Trophoblast cell (in vitro differentiated cells and primary cell): Measurements from ENCODE around the gene PSMD5.

ENCODE experiments used
- DNase-seq, 2 donors: peaks; one replicate each; pipeline ENCODE4 v3.0.0-alpha.2; 2016
- H2AFZ ChIP-seq: 2 replicates; pipeline ENCODE4 v1.6.1; 2013; ENCODE audit warnings: low read length, moderate library complexity, mild to moderate bottlenecking; ENCODE audit not compliant: insufficient read depth, poor library complexity
- H2AK5ac ChIP-seq: 2 replicates; pipeline ENCODE4 v1.6.1; 2013; ENCODE audit warnings: mild to moderate bottlenecking, low read length
- H2BK120ac ChIP-seq: 2 replicates; pipeline ENCODE4 v1.6.1; 2013; ENCODE audit warnings: low read length, mild to moderate bottlenecking, moderate library complexity; ENCODE audit not compliant: insufficient read depth, poor library complexity
- H2BK12ac ChIP-seq: 2 replicates; pipeline ENCODE4 v1.6.1; 2013; ENCODE audit warnings: mild to moderate bottlenecking, low read length, moderate library complexity
- H2BK5ac ChIP-seq: 2 replicates; pipeline ENCODE4 v1.6.1; 2013; ENCODE audit warnings: low read length, low read depth, moderate library complexity, mild to moderate bottlenecking; ENCODE audit not compliant: poor library complexity
- H3K14ac ChIP-seq: 2 replicates; pipeline ENCODE4 v1.6.1; 2013; ENCODE audit warnings: mild to moderate bottlenecking, low read length
- H3K18ac ChIP-seq: 2 replicates; pipeline ENCODE4 v1.6.1; 2013; ENCODE audit warnings: mild to moderate bottlenecking, low read length
- H3K23ac ChIP-seq: 2 replicates; pipeline ENCODE4 v1.6.1; 2013; ENCODE audit warnings: low read length
- H3K27ac ChIP-seq: 2 replicates; pipeline ENCODE4 v1.5.1; 2013; ENCODE audit warnings: low read depth, mild to moderate bottlenecking, inconsistent platforms, low read length, moderate library complexity
- H3K27me3 ChIP-seq: 2 replicates; pipeline ENCODE4 v1.6.1; 2013; ENCODE audit warnings: inconsistent platforms, mild to moderate bottlenecking, low read length, moderate library complexity; ENCODE audit not compliant: insufficient read depth
- H3K36me3 ChIP-seq, 2 experiments: 1 replicate in 1 of 2; 2 replicates in 1 of 2; pipeline ENCODE4 v1.6.1; 2013; ENCODE audit warnings: low read length in 2 of 2, mild to moderate bottlenecking in 2 of 2, moderate library complexity in 1 of 2; ENCODE audit not compliant: insufficient read depth in 2 of 2, control insufficient read depth in 1 of 2
- H3K4ac ChIP-seq: 2 replicates; pipeline ENCODE4 v1.6.1; 2013; ENCODE audit warnings: low read depth, mild to moderate bottlenecking, low read length, moderate library complexity
- H3K4me1 ChIP-seq, 2 experiments: 1 replicate in 1 of 2; 2 replicates in 1 of 2; pipeline ENCODE4 v1.6.1; 2013; ENCODE audit warnings: low read length in 2 of 2, mild to moderate bottlenecking in 2 of 2, moderate library complexity in 1 of 2; ENCODE audit not compliant: insufficient read depth in 2 of 2, control insufficient read depth in 1 of 2
- H3K4me2 ChIP-seq: 2 replicates; pipeline ENCODE4 v1.6.1; 2013; ENCODE audit warnings: inconsistent platforms, mild to moderate bottlenecking, low read length, moderate library complexity
- H3K4me3 ChIP-seq: 2 replicates; pipeline ENCODE4 v1.5.1; 2013; ENCODE audit warnings: mild to moderate bottlenecking, low read depth, low read length, inconsistent platforms
- H3K79me1 ChIP-seq: one replicate; pipeline ENCODE4 v1.6.1; 2013; ENCODE audit warnings: low read length
- H3K79me2 ChIP-seq: 2 replicates; pipeline ENCODE4 v1.6.1; 2013; ENCODE audit warnings: low read length, mild to moderate bottlenecking; ENCODE audit not compliant: control insufficient read depth, insufficient read depth, poor library complexity
- H3K9ac ChIP-seq: 2 replicates; pipeline ENCODE4 v1.6.1; 2013; ENCODE audit warnings: mild to moderate bottlenecking, low read length
- H3K9me3 ChIP-seq: 2 replicates; pipeline ENCODE4 v1.6.1; 2013; ENCODE audit warnings: low read depth, mild to moderate bottlenecking, control low read depth, inconsistent platforms, low read length; ENCODE audit not compliant: insufficient read depth
- H4K12ac ChIP-seq: 2 replicates; pipeline ENCODE4 v1.6.1; 2013; ENCODE audit warnings: low read depth, mild to moderate bottlenecking, low read length, moderate library complexity
- H4K8ac ChIP-seq: 2 replicates; pipeline ENCODE4 v1.6.1; 2013; ENCODE audit warnings: low read depth, mild to moderate bottlenecking, low read length, moderate library complexity
- H4K91ac ChIP-seq: one replicate; pipeline ENCODE4 v1.6.1; 2013; ENCODE audit warnings: low read depth, mild to moderate bottlenecking, low read length, moderate library complexity
- WGBS: extraction: QIAGEN DNeasy Blood & Tissue Kit; methylation state at CpG from one replicate; pipeline ENCODE4 v1.1.7; 2013; ENCODE audit warnings: missing lambda C conversion rate; ENCODE audit not compliant: insufficient read length, insufficient coverage; ENCODE audit errors: extremely low coverage; 5-methylcytosine and 5-hydroxymethylcytosine counted together

The PSMD5 gene

DNA sequence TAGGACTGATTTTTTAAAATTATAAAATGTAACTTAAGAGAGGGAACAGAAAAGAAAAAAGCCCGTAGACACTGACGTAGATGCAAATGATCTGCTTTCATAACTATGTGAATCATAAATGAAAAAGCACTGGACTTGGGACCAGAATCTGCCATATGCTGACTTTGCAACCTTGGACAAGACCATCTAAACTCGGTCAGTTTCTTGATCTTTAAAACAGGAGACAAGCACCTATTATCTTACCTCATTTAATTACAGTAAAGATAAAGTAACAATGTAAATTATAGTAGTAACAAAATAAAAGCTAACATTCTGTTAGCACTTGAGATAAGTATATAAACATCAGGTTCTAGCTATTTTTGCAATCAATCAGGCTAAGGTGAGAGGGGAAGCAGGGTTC, 69.5 kb downstream of the PSMD5 start:
- no peak overlapping the region for H3K14ac ChIP-seq
- no peak overlapping the region for H3K27ac ChIP-seq
- no peak overlapping the region for H4K91ac ChIP-seq
- no peaks in the 10 kb centered on the region for H3K79me1 ChIP-seq
- H3K9ac ChIP-seq = no peak overlapping the region
- H3K18ac ChIP-seq = no peak overlapping the region
- no peak overlapping the region for H4K12ac ChIP-seq
- H3K23ac ChIP-seq = no peak overlapping the region
- no peaks in the 10 kb centered on the region for H3K4me1 ChIP-seq
- H3K9me3 ChIP-seq = no peaks in the 10 kb centered on the region
- no peak overlapping the region for H2BK5ac ChIP-seq
- no CpG with 5 or more reads among the region's 3 CpGs for WGBS
- no peak overlapping the region for H2AFZ ChIP-seq
- H2BK120ac ChIP-seq = no peak overlapping the region
- H3K4me3 ChIP-seq = no peak overlapping the region
- H3K36me3 ChIP-seq = peaks cover 7 to 23% of the 10 kb centered on the region in 2 experiments
- no peak for DNase-seq
- H2BK12ac ChIP-seq = no peak overlapping the region
- H2AK5ac ChIP-seq = no peak overlapping the region
- no peak overlapping the region for H4K8ac ChIP-seq
- H3K4me2 ChIP-seq = no peak overlapping the region
- H3K79me2 ChIP-seq = no peaks in the 10 kb centered on the region
- H3K27me3 ChIP-seq = no peaks in the 10 kb centered on the region
- no peak overlapping the region for H3K4ac ChIP-seq

DNA sequence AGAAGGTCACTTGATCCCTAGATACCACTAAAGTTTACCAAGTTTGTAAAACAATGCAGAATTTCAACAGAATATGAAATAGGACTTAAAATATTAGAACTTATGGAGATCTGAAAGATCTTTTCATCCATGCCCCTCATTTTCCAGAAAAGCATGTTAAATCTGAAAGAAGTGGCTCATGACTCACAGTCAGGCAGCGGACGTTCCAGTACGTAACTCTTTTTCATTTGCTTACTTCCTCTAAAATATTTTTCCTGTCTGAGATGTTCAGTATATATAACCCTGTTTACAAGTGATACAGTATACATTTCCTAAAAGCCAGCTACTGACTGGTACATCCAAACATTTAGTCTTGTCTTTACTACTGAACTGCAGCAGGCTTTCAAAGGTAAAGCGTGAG, 71.8 kb downstream of the PSMD5 start:
- Histone ChIP-seq H4K91ac (no peak overlapping the region), H3K79me2 (no peaks in the 10 kb centered on the region), H3K4me2 (no peak overlapping the region), H3K9ac (no peak overlapping the region), H2BK5ac (no peak overlapping the region), H3K4me1 (no peaks in the 10 kb centered on the region), H3K18ac (no peak overlapping the region), H2BK12ac (no peak overlapping the region), H4K12ac (no peak overlapping the region), H4K8ac (no peak overlapping the region), H3K27me3 (no peaks in the 10 kb centered on the region), H2BK120ac (no peak overlapping the region), H3K4me3 (no peak overlapping the region), H3K27ac (no peak overlapping the region), H3K23ac (no peak overlapping the region), H3K14ac (no peak overlapping the region), H2AFZ (no peak overlapping the region), H3K79me1 (no peaks in the 10 kb centered on the region), H3K9me3 (no peaks in the 10 kb centered on the region), H3K36me3 (peaks cover 5 to 20% of the 10 kb centered on the region in 2 experiments), H3K4ac (no peak overlapping the region), H2AK5ac (no peak overlapping the region)
- DNase-seq = no peak
- no CpG with 5 or more reads among the region's 4 CpGs for WGBS

DNA sequence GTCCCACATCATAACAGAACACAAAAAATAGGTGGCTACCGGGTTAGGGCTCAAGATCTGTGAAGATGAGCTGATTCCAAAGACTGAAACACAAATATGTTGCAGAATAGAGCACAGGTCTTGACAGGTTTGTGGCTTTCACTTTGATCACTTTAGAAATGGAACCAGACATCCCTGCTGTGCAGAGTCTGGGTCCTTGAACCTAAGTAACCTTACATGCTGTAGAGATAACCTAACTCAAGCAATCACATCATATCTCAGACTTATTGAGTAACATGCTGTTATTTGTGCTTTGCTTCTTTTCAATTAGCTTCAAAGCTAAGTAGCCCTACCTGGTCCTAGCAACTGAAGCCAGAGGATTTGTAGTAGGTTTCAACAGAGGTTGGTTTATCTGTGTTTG, 73.8 kb downstream of the PSMD5 start:
- H3K79me1 ChIP-seq = no peaks in the 10 kb centered on the region
- no CpG with 5 or more reads among the region's 1 CpG for WGBS
- H3K36me3 ChIP-seq = peaks cover 6 to 18% of the 10 kb centered on the region in 2 experiments

DNA sequence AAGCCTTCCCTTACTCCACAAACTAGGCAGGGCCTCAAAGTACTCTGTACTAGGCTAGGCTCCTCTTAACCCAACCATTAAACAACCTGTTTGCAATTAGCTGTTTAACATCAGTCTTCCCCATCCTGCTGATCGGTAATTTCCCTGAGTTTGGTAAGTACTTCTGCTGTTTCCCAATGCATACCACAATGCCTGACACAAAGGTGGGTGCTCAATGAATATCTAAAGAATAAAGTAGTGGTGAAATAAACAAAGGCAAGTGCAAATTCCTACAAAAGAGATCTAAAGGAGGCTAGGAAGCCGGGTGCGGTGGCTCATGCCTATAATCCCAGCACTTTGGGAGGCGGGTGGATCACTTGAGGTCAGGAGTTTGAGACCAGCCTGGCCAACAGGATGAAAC, 74.5 kb downstream of the PSMD5 start:
- no peak overlapping the region for H3K9ac ChIP-seq
- no peaks in the 10 kb centered on the region for H3K27me3 ChIP-seq
- H3K79me1 ChIP-seq = no peaks in the 10 kb centered on the region
- no peak overlapping the region for H4K12ac ChIP-seq
- peaks cover 6 to 14% of the 10 kb centered on the region in 2 experiments for H3K36me3 ChIP-seq
- no peak for DNase-seq
- no peaks in the 10 kb centered on the region for H3K79me2 ChIP-seq
- no peak overlapping the region for H3K4me2 ChIP-seq
- H3K4me3 ChIP-seq = no peak overlapping the region
- no peaks in the 10 kb centered on the region for H3K9me3 ChIP-seq
- no peak overlapping the region for H4K8ac ChIP-seq
- H2AK5ac ChIP-seq = no peak overlapping the region
- no peak overlapping the region for H2AFZ ChIP-seq
- no peak overlapping the region for H3K23ac ChIP-seq
- H3K4me1 ChIP-seq = no peaks in the 10 kb centered on the region
- no peak overlapping the region for H3K4ac ChIP-seq
- WGBS = no CpG with 5 or more reads among the region's 4 CpGs
- H3K18ac ChIP-seq = no peak overlapping the region
- H3K14ac ChIP-seq = no peak overlapping the region
- H2BK5ac ChIP-seq = no peak overlapping the region
- no peak overlapping the region for H2BK12ac ChIP-seq
- no peak overlapping the region for H2BK120ac ChIP-seq
- H4K91ac ChIP-seq = no peak overlapping the region
- H3K27ac ChIP-seq = no peak overlapping the region

More for the DNA sequence above, 73.8 kb downstream of the PSMD5 start:
- no peaks in the 10 kb centered on the region for H3K79me2 ChIP-seq
- H2BK120ac ChIP-seq = no peak overlapping the region
- no peaks in the 10 kb centered on the region for H3K27me3 ChIP-seq
- no peak overlapping the region for H4K12ac ChIP-seq
- H3K23ac ChIP-seq = no peak overlapping the region
- no peak overlapping the region for H3K4ac ChIP-seq
- H3K14ac ChIP-seq = no peak overlapping the region
- H4K8ac ChIP-seq = no peak overlapping the region
- H4K91ac ChIP-seq = no peak overlapping the region
- H3K18ac ChIP-seq = no peak overlapping the region
- DNase-seq = no peak
- no peak overlapping the region for H3K27ac ChIP-seq
- no peak overlapping the region for H2BK12ac ChIP-seq
- H3K4me2 ChIP-seq = no peak overlapping the region
- H3K4me3 ChIP-seq = no peak overlapping the region
- no peak overlapping the region for H2BK5ac ChIP-seq
- H3K4me1 ChIP-seq = no peaks in the 10 kb centered on the region
- no peak overlapping the region for H2AFZ ChIP-seq
- no peak overlapping the region for H3K9ac ChIP-seq
- no peaks in the 10 kb centered on the region for H3K9me3 ChIP-seq
- no peak overlapping the region for H2AK5ac ChIP-seq
